GM12878 (cell line): ENCODE results near the gene GDF15. TPM values are rescaled to one million over a fixed set of nuclear protein-coding genes. Genes with fewer than 3 reads are reported as not detected.

Experiments
- CHD2 ChIP-seq: IDR thresholded peaks from 2 replicates; pipeline ENCODE4 v1.6.1; 2011; ENCODE audit warnings: low read depth, low read length, improper control_type of control experiment, borderline replicate concordance
- CREB1 ChIP-seq: IDR thresholded peaks from 2 replicates; pipeline ENCODE4 v1.6.1; 2012; ENCODE audit warnings: low read depth, mild to moderate bottlenecking, inconsistent platforms
- SMAD5 ChIP-seq: IDR thresholded peaks from 2 replicates; pipeline ENCODE4 v1.6.1; 2016; ENCODE audit warnings: antibody characterized with exemption, low read depth
- SUZ12 ChIP-seq: fragments of 200-600 bp; sonication (generic); IDR thresholded peaks from one replicate; pipeline ENCODE4 v1.6.1; 2018; ENCODE audit warnings: antibody characterized with exemption, mild to moderate bottlenecking; ENCODE audit not compliant: unreplicated experiment
- TCF3 ChIP-seq: IDR thresholded peaks from 2 replicates; pipeline ENCODE4 v1.6.1; 2012; ENCODE audit warnings: low read depth, mild to moderate bottlenecking, low read length, borderline replicate concordance; ENCODE audit not compliant: insufficient read depth
- YY1 ChIP-seq: IDR thresholded peaks from 2 replicates; pipeline ENCODE4 v1.6.1; 2011; ENCODE audit warnings: low read depth, mild to moderate bottlenecking, low read length
- ZBTB33 ChIP-seq: fragments of 450-650 bp; IDR thresholded peaks from 2 replicates; pipeline ENCODE4 v1.6.1; 2017; ENCODE audit warnings: mild to moderate bottlenecking
- polyA plus RNA-seq, 11 experiments: library from polyadenylated mRNA; depleted of rRNA in 4 of 11; unstranded in 6 of 11; stranded (reverse) in 5 of 11; fragments of >200 nt; fragmentation: Nextera tagmentation in 4 of 11; fragmentation: Illumina TruSeq in 1 of 11; extraction: Ambion mirVana in 4 of 11; extraction: Trizol in 1 of 11; gene quantifications; 1 replicate in 1 of 11; 2 replicates in 10 of 11; pipeline versions ENCODE4 v1.2.1 to v1.2.3, GENCODE V29; 2011 to 2016; ENCODE audit warnings: inconsistent platforms in 2 of 11, missing spikeins in 2 of 11, low read depth in 1 of 11
- total RNA-seq, 4 experiments: library from RNA; depleted of rRNA in 3 of 4; stranded (reverse); fragments of >200 nt in 3 of 4; fragmentation: Illumina TruSeq in 1 of 4; extraction: Trizol in 1 of 4; gene quantifications; 2 replicates each; pipeline versions ENCODE4 v1.2.1 to v1.2.3, GENCODE V29; 2013 to 2021

GDF15 gene
- total and polyA plus RNA-seq, 10 of the 15 experiments (the other 5 are each of a cell fraction or from before 2014, with no cell fraction given): 0.11 to 3.6 (median 1.6) TPM; not detected in 1

- TF ChIP-seq YY1: peak; percentile 77
- TF ChIP-seq CHD2: 0 out of 2 replicates have a peak, but pooled peaks have one; percentile 56
- peak; percentile 75 for TF ChIP-seq ZBTB33
- peak; percentile 64; the same call in 1 of the 2 replicates for TF ChIP-seq CREB1
- no peak for TF ChIP-seq SUZ12
- TF ChIP-seq TCF3: peak; percentile 96
- no peak for TF ChIP-seq SMAD5
These were observed 2.4 kb downstream of the GDF15 start (continued) for GRCh38 chr19:18388100-18388959.
